NCI-H748 (cell line): ENCODE data around the gene GPR17.

Experiments
- DNase-seq: peaks from one replicate; lab custom pipeline; 2025; ENCODE audit not compliant: unreplicated experiment; lab: John Stamatoyannopoulos, UW

Gene GPR17

GRCh38 chr2:127641133-127641532 is 4.8 kb upstream of the GPR17 start:
- DNase-seq = no peak

DNA sequence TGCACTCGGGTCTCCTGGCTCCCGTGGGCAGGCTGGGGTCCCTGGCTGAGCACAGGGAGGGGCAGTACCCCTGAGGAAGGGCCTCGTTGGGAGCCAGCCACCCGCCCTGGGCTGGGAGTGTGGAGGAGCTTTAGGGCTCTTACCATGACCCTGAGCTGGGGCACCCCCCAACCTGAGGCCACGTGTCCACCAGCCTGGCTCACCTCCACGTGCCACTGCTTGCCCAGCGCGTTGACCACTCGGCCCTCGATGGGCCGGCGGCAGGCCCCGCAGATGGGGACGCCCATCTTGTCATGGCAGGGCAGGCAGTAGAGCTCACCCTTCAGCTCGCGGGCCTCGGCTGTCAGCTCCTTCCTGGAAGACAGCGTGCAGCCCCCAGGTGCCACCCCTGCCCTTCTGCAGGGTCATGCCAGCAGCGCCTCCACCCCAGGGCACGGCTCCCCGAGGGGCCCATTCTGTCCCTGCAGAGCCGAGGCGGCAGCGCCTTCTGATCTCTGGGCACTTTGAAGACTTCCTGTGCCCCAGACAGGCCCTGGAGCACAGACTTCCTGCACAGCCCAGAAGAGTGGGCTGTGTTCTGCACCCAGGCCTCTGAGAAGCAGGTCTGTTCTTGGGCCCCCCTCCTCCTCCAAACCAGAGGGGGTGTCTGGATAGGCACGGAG is 4.0 kb upstream of the GPR17 start:
- no peak for DNase-seq

DNA sequence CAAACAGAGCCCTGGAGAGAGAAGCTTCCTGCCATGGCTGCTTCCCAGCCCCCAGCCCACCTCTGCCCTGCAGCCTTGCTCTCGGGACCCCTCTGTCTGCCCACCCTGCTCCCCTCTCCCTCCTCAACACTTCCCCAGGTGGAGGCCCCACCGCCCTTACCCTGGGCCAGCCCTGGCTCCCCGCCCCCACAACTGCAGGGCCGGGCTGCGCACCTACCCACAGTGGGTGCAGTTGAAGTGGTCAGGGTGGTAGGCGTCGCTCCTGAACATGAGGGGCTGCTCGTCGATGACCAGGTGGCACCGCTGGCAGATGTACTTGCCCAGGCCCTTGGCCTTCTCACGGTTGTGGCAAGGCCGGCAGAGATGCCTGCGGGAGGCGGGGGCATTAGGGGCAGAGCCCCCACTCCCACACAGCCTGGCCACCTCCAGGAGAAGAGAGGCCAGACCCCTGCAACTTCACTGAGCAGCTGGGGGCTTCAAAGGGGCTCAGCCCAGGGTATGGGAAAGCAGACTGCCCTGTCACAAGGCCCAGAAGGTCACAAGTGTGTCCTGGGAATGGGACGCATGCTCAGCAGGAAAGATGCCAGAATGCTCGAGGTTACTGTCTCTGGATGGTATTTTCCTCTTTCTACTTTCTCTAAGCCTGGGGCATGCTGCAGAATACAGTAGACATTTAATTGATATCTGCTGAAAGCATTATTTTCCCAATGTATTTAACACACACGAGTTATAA is 3.1 kb upstream of the GPR17 start:
- no peak for DNase-seq

GRCh38 chr2:127643439-127644065 is 2.4 kb upstream of the GPR17 start:
- no peak for DNase-seq

DNA sequence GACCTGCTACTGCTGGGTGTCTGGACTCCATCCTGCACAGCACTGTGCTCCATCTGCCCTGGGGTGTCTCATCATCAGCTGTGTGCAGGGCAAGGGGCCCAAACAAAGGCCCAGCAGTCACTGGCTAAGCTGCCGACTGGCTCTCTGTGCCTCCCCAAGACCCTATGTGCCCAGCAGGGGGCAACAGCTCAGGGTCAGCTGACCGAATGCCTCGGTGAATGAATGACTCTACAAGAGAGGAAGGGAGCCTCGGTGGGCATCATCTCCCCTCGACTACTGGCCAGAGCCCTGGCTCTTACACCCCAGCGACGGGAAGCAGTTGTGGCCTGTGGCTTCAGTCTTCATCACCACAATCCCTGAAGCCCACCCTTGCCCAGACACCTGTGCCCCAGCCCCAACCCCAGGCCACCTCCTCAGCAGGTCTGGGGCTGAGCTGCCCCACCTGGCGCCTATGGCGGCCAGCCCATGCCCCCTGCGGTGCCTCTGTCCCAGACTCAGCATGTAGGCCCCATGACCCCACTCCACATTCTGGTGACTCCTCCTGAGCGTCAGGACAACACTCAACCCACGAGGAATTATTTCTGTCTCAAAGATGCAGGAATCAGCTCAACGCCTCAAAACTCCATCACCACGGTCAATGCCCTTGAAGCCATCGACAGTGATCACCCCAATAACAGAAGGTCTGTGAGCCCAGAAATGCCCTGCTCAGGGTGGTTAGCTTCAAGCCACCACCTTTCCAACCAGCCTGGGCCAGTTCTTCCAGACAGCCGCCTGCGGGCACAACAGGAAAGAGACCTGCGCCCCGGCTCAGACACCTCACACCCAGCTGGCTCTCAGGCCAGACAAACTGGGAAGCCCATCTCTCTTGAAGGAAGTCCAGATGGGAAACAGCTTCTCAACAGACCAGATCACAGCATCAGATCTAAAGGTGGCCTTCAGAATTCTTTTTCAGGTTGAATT is 1.6 kb upstream of the GPR17 start:
- no peak for DNase-seq

- DNase-seq = no peak
Measured at GRCh38 chr2:127645026-127645394, 943 bp upstream of the GPR17 start.

GRCh38 chr2:127646487-127647241 is 711 bp downstream of the GPR17 start:
- no peak for DNase-seq

DNA sequence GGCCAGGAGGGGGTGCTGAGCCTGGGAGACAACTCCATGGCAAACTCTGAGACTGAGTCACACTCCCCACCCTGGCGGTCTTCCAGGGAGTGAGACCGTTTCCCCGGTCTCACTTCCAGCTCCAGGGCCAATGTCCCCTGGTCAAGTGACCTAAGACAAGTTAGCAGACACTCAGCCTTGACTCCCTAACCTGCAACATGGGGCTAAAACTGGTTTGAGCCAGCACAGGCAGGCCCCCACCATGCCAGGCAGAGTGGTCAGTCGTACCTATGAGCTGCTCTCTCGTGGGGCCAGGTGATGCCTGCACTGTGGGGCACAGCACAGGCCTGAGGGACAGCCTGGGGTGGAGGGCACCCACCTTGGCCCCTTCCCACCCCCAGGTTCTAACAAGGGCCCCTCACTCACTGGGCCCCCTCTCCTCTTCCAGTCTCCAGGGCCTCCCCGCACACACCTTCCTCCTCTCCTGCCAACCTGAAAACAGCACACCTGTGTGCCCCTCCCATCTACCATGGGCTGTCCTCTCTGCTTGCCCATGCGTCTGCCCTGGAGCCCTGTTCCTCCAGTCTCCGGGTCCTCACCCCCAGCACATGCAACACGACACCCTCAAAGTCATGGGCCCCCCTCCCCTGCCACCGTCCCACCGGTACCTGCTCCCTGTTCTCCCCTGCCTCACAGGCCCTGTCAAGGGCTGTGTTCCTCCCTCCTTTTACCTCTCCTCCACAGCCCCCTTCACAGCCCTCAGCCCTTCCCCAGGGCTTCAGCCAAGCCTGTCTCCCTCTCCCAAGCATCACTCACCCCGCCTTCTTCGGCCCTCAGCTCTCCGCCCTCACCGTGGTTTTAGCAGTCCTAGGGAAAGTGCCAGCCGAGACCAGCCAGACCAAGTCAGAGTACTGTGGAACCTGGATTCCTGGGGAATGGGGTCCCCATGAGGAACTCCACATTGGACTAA is 1.6 kb downstream of the GPR17 start:
- DNase-seq = no peak

- DNase-seq = no peak
Measured at GRCh38 chr2:127648321-127648720, 2.4 kb downstream of the GPR17 start.

DNA sequence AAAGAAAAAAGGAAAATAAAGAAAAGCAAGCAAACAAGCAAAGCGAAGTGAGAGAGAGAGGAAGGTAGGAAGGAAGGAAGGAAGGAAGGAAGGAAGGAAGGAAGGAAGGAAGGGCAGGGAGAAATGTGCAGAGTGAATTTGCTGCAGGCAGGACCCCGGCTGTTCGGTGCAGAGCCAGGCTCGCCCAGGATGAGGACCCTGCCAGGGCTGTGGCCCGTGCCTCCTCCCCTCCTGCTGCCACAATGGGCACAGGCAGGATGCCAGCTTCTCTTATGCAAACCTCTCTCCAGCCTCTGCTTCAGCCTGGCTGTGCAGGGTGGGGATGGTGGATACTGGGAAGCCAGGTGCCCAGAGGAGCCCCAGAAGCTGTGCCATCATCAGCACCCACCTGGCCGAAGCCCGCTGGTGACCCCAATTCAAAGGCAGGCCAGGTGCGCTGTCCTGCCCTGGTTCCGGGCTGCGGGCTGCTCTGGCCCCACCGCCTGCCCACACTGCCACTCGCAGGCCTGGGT is 3.2 kb downstream of the GPR17 start:
- no peak for DNase-seq

DNA sequence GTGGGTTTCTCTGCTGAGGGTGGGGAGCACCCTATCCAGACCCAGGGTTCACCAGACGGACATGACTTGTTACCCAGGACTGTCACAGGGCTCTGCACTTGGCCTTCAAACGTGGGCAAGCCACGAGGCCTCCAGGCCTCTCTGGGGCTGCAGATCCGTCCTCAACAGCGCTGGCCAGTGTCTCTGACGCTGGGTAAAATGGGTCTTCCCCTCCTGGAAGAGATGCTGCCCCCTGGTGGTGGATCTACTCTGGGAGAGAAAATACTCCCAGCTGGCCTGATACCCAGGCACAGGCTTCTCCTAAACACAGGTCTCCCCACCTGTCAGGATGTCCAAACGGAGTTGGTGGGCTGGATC is 3.7 kb downstream of the GPR17 start:
- peak; percentile 71 for DNase-seq

DNA sequence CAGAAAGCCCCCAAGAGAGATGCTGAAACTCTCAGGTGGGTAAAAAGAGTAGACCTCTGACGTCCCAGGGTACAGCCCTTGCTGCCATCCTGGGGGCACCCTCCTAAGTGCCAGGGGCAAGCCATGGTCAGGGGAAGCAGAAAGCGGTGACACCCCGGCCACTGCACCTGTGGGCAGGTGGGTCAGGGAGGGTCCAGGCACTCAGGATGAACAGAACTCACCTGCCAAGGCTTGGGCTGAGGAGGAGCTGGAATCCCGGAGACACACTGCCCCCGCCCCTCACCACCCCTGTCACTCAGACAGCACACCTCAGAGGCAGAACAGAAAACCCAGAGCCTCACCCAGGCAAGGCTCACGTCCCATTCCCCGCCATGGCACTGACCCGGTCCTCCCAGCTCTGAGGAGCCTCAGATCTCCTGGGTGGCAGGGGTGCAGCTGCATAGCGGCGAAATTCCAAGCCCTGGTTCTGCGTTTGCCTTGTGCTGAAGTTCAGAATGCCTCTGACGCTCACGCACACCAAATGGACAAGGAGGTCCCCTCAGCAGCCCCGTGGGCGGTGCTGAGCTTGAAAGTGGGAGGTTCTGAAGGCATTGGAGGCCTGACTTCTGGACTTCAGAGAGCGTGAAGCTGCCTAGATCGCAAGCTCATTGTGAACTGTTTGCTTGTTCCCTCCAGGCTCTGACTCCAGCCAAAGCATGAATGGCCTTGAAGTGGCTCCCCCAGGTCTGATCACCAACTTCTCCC is 4.3 kb downstream of the GPR17 start:
- no peak for DNase-seq

GRCh38 chr2:127650785-127651380 is 4.9 kb downstream of the GPR17 start:
- DNase-seq = no peak

DNA sequence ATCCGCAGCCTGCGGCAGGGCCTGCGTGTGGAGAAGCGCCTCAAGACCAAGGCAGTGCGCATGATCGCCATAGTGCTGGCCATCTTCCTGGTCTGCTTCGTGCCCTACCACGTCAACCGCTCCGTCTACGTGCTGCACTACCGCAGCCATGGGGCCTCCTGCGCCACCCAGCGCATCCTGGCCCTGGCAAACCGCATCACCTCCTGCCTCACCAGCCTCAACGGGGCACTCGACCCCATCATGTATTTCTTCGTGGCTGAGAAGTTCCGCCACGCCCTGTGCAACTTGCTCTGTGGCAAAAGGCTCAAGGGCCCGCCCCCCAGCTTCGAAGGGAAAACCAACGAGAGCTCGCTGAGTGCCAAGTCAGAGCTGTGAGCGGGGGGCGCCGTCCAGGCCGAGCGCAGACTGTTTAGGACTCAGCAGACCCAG is 5.4 kb downstream of the GPR17 start:
- no peak for DNase-seq

DNA sequence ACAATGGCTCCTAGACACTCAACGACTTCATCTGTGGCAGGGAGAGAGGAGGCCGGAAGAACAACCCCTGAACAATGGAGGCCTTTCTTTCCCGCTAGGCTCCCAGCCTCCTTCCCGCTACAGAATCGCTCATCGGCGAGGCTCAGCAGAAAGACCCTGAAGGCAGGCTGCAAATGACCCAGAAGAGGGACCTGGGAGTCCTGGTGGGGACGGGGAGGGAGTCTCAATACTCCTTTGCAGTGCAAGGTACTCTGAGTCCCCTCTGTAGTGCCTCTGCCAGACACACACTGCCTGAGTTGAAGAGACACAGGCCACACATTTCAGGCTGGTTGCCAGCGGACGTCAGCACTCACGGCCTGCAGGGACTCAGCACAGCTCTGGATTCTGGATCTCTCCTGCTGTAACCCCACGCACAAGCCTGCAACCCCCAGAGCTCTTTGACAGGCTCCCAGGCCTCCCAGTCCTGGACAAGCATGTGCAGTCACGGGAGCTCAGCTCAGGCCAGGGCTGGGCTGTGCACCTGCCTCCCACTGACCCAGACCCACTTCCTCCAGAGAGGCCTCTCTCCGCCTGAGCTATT is 6.1 kb downstream of the GPR17 start:
- DNase-seq = no peak

- DNase-seq = no peak
Measured at GRCh38 chr2:127652786-127653357, 6.9 kb downstream of the GPR17 start.

GRCh38 chr2:127653421-127654083 is 7.6 kb downstream of the GPR17 start:
- no peak for DNase-seq
